Skeletal muscle satellite cell (primary cell): ENCODE results near the gene GFOD2.
A peak's percentile ranks its signal among the peaks of the same experiment; 100 is the strongest.

Experiments
- H3K27me3 ChIP-seq: 2 replicates; pipeline ENCODE4 v1.7.0; 2013; ENCODE audit warnings: low read length; ENCODE audit not compliant: control insufficient read depth, insufficient read depth
- H3K36me3 ChIP-seq: 2 replicates; pipeline ENCODE4 v1.7.0; 2013; ENCODE audit warnings: mild to moderate bottlenecking, control low read depth, low read length; ENCODE audit not compliant: insufficient read depth
- H3K4me1 ChIP-seq: 2 replicates; pipeline ENCODE4 v1.7.0; 2013; ENCODE audit warnings: low read length; ENCODE audit not compliant: control insufficient read depth, insufficient read depth
- H3K4me2 ChIP-seq: 2 replicates; pipeline ENCODE4 v1.7.0; 2013; ENCODE audit warnings: mild to moderate bottlenecking, low read length
- H3K4me3 ChIP-seq: 2 replicates; pipeline ENCODE4 v1.7.0; 2013; ENCODE audit warnings: low read length
- H3K9ac ChIP-seq: 2 replicates; pipeline ENCODE4 v1.7.0; 2013; ENCODE audit warnings: mild to moderate bottlenecking, low read depth, low read length, moderate library complexity
- H3K9me3 ChIP-seq: replicated peaks from 2 replicates; pipeline ENCODE4 v1.7.0; 2013; ENCODE audit warnings: mild to moderate bottlenecking, control low read depth, low read length

Gene GFOD2

GRCh38 chr16:67661101-67661761 lies 57.9 kb downstream of the GFOD2 start:
- H3K4me1 ChIP-seq = peaks cover 15% of the 10 kb centered on the region
- H3K4me3 ChIP-seq = peak overlapping the region; percentile 95
- H3K4me2 ChIP-seq = peak overlapping the region; percentile 100
- H3K36me3 ChIP-seq = peaks cover 10% of the 10 kb centered on the region
- H3K9ac ChIP-seq = no peak overlapping the region
- no peaks in the 10 kb centered on the region for H3K27me3 ChIP-seq
- H3K9me3 ChIP-seq = no peaks in the 10 kb centered on the region

GRCh38 chr16:67660564-67661028 lies 58.5 kb downstream of the GFOD2 start, which contains the start of gene PARD6A:
TSS of gene PARD6A (plus strand) at chr16:67660960. CDS start at chr16:67661039, 79 bp downstream.
- H3K36me3 ChIP-seq = peaks cover 10% of the 10 kb centered on the region
- H3K27me3 ChIP-seq = no peaks in the 10 kb centered on the region
- H3K4me1 ChIP-seq = peaks cover 9% of the 10 kb centered on the region
- H3K4me2 ChIP-seq = peak within 1 kb of the TSS; percentile 100
- no peaks in the 10 kb centered on the region for H3K9me3 ChIP-seq
- H3K9ac ChIP-seq = peak within 1 kb of the TSS; percentile 94
- H3K4me3 ChIP-seq = peak within 1 kb of the TSS; percentile 95

- Histone ChIP-seq H3K4me2 (peak within 1 kb of the TSS; percentile 100), H3K36me3 (peaks cover 10% of the 10 kb centered on the region), H3K9me3 (no peaks in the 10 kb centered on the region), H3K4me1 (peaks cover 8% of the 10 kb centered on the region), H3K9ac (peak within 1 kb of the TSS; percentile 94), H3K4me3 (peak within 1 kb of the TSS; percentile 95), H3K27me3 (no peaks in the 10 kb centered on the region)
Measured at GRCh38 chr16:67659675-67660563, 59.2 kb downstream of the GFOD2 start, which contains the start of gene ACD. TSS of gene ACD (minus strand) at chr16:67660260. CDS start at chr16:67660220, 40 bp downstream.

- peaks cover 10% of the 10 kb centered on the region for H3K36me3 ChIP-seq
- H3K4me1 ChIP-seq = peaks cover 8% of the 10 kb centered on the region
- peak overlapping the region; percentile 95 for H3K4me3 ChIP-seq
- peak overlapping the region; percentile 94 for H3K9ac ChIP-seq
- peaks cover 7% of the 10 kb centered on the region for H3K27me3 ChIP-seq
- H3K4me2 ChIP-seq = peak overlapping the region; percentile 100
- H3K9me3 ChIP-seq = no peaks in the 10 kb centered on the region
Measured at GRCh38 chr16:67658849-67659674, 60.1 kb downstream of the GFOD2 start.

GRCh38 chr16:67657751-67658518 lies 61.2 kb downstream of the GFOD2 start:
- Histone ChIP-seq H3K36me3 (peaks cover 10% of the 10 kb centered on the region), H3K9me3 (no peaks in the 10 kb centered on the region), H3K4me2 (no peak overlapping the region), H3K4me1 (peaks cover 17% of the 10 kb centered on the region), H3K27me3 (peaks cover 10% of the 10 kb centered on the region), H3K4me3 (no peak overlapping the region), H3K9ac (no peak overlapping the region)

GRCh38 chr16:67657017-67657608 lies 62.0 kb downstream of the GFOD2 start:
- H3K9me3 ChIP-seq = no peaks in the 10 kb centered on the region
- peaks cover 14% of the 10 kb centered on the region for H3K27me3 ChIP-seq
- H3K9ac ChIP-seq = no peak overlapping the region
- H3K4me1 ChIP-seq = peaks cover 19% of the 10 kb centered on the region
- H3K4me2 ChIP-seq = no peak overlapping the region
- H3K36me3 ChIP-seq = peaks cover 10% of the 10 kb centered on the region
- H3K4me3 ChIP-seq = no peak overlapping the region

GRCh38 chr16:67656344-67657016 lies 62.6 kb downstream of the GFOD2 start:
- Histone ChIP-seq H3K9me3 (no peaks in the 10 kb centered on the region), H3K4me1 (peaks cover 19% of the 10 kb centered on the region), H3K9ac (no peak overlapping the region), H3K27me3 (peaks cover 21% of the 10 kb centered on the region), H3K4me2 (no peak overlapping the region), H3K4me3 (no peak overlapping the region), H3K36me3 (peaks cover 10% of the 10 kb centered on the region)

GRCh38 chr16:67655363-67655762 lies 63.8 kb downstream of the GFOD2 start:
- H3K27me3 ChIP-seq = peaks cover 32% of the 10 kb centered on the region
- no peak overlapping the region for H3K4me2 ChIP-seq
- H3K36me3 ChIP-seq = peaks cover 10% of the 10 kb centered on the region
- no peak overlapping the region for H3K9ac ChIP-seq
- no peak overlapping the region for H3K4me3 ChIP-seq
- H3K4me1 ChIP-seq = peaks cover 19% of the 10 kb centered on the region
- H3K9me3 ChIP-seq = no peaks in the 10 kb centered on the region

- peaks cover 21% of the 10 kb centered on the region for H3K4me1 ChIP-seq
- no peak overlapping the region for H3K9ac ChIP-seq
- H3K4me3 ChIP-seq = no peak overlapping the region
- no peak overlapping the region for H3K4me2 ChIP-seq
- H3K9me3 ChIP-seq = no peaks in the 10 kb centered on the region
- H3K36me3 ChIP-seq = peaks cover 10% of the 10 kb centered on the region
- H3K27me3 ChIP-seq = peaks cover 41% of the 10 kb centered on the region
Measured at GRCh38 chr16:67654403-67654911, 64.7 kb downstream of the GFOD2 start.
